K562 (cell line): ENCODE measurements around the gene EFCAB5. TPM values are rescaled to one million over a fixed set of nuclear protein-coding genes. Genes with fewer than 3 reads are reported as not detected.

Experiments used
- ATAC-seq: fragments of 200-7000 bp; cut with Tn5 transposase; 3 replicates; pipeline ENCODE4 v1.9.1; 2020; ENCODE audit warnings: moderate library complexity
- BruUV-seq: library from RNA; stranded (reverse); fragments of 400-500 nt; replicated peaks from 2 replicates; lab custom pipeline; 2021; lab: Mats Ljungman, UMichigan
- CTCF ChIA-PET: fragments of 300-600 bp; formaldehyde crosslinking; extraction: SDS; loops from one replicate; lab custom pipeline; 2021; ENCODE audit warnings: low intra/inter-chr PET ratio; lab: Yijun Ruan, JAX
- POLR2A ChIA-PET: fragments of 300-600, 350-650 bp; sonication (Branson Sonifier 250); formaldehyde crosslinking; extraction: SDS; loops from one replicate; lab custom pipeline; 2021; ENCODE audit warnings: antibody characterized with exemption, inconsistent platforms; lab: Yijun Ruan, JAX
- DNase-seq, 4 experiments: peaks; one replicate each; pipeline versions ENCODE4 v3.0.0 to v3.0.0-alpha.2; 2011 to 2018; ENCODE audit warnings: low spot score in 3 of 4, mixed read lengths in 3 of 4; ENCODE audit errors: extremely low read depth in 1 of 4
- FAIRE-seq: peaks from 2 replicates; lab custom pipeline; 2011; peaks lifted over from hg19 to GRCh38; lab: Jason Lieb, UNC
- H2AFZ ChIP-seq: 2 replicates; pipeline ENCODE4 v1.6.0; 2011; ENCODE audit warnings: low read depth, low read length, control low read depth, inconsistent platforms
- H3K27ac ChIP-seq: fragments of 200-600 bp; 3 replicates; pipeline ENCODE4 v1.8.0; 2011; ENCODE audit warnings: low read depth, mild to moderate bottlenecking, control low read depth, inconsistent platforms, low read length, moderate library complexity, mixed read lengths; ENCODE audit errors: extremely low read depth
- H3K27me3 ChIP-seq, 2 experiments: fragments of 300-600 bp in 1 of 2; 2 replicates in 1 of 2; 3 replicates in 1 of 2; pipeline versions ENCODE4 v1.6.0 to v1.8.0; 2011; ENCODE audit warnings: inconsistent platforms in 2 of 2, low read length in 2 of 2, mild to moderate bottlenecking in 1 of 2, mixed read lengths in 1 of 2, moderate library complexity in 1 of 2; ENCODE audit not compliant: control insufficient read depth in 2 of 2, insufficient read depth in 2 of 2
- H3K36me3 ChIP-seq: fragments of 300-600 bp; 3 replicates; pipeline ENCODE4 v1.8.0; 2011; ENCODE audit warnings: mild to moderate bottlenecking, low read length, inconsistent platforms; ENCODE audit not compliant: control insufficient read depth, insufficient read depth
- H3K4me1 ChIP-seq, 2 experiments: fragments of 200-600 bp in 1 of 2; replicated peaks in 1 of 2; 2 replicates in 1 of 2; 3 replicates in 1 of 2; pipeline versions ENCODE4 v1.5.1 to v1.8.0; 2011; ENCODE audit warnings: inconsistent platforms in 2 of 2, low read length in 2 of 2, mild to moderate bottlenecking in 1 of 2, mixed read lengths in 1 of 2, moderate library complexity in 1 of 2; ENCODE audit not compliant: control insufficient read depth in 2 of 2, insufficient read depth in 2 of 2
- H3K4me2 ChIP-seq: 2 replicates; pipeline ENCODE4 v1.6.1; 2011; ENCODE audit warnings: low read length, control low read depth, inconsistent platforms, mixed read lengths; ENCODE audit not compliant: insufficient read depth
- H3K4me3 ChIP-seq: fragments of 200-600 bp; sonication (generic), shearing (Covaris generic); 2 replicates; pipeline ENCODE4 v1.5.1; 2016; ENCODE audit warnings: control low read depth, inconsistent platforms
- H3K79me2 ChIP-seq: fragments of 200-600 bp; 3 replicates; pipeline ENCODE4 v1.8.0; 2011; ENCODE audit warnings: low read length, inconsistent platforms; ENCODE audit not compliant: control insufficient read depth, insufficient read depth
- H3K9ac ChIP-seq, 2 experiments: 2 replicates each; pipeline versions ENCODE4 v1.6.0 to v1.6.1; 2011; ENCODE audit warnings: low read depth in 2 of 2, low read length in 2 of 2, control low read depth in 1 of 2, inconsistent platforms in 1 of 2, mild to moderate bottlenecking in 1 of 2, mixed read lengths in 1 of 2; ENCODE audit not compliant: insufficient read depth in 1 of 2
- H3K9me1 ChIP-seq: one replicate; pipeline ENCODE4 v1.6.0; 2011; ENCODE audit warnings: inconsistent platforms, mild to moderate bottlenecking, low read length, moderate library complexity; ENCODE audit not compliant: control insufficient read depth, insufficient read depth
- H3K9me3 ChIP-seq: replicated peaks from 2 replicates; pipeline ENCODE4 v1.5.1; 2011; ENCODE audit warnings: low read depth, low read length, inconsistent platforms; ENCODE audit not compliant: control insufficient read depth, insufficient read depth
- H4K20me1 ChIP-seq: replicated peaks from 2 replicates; pipeline ENCODE4 v1.6.1; 2011; ENCODE audit warnings: low read length, inconsistent platforms, mixed read lengths; ENCODE audit not compliant: control insufficient read depth, insufficient read depth
- COPS2 ChIP-seq: fragments of 450-650 bp; conservative IDR thresholded peaks from 2 replicates; pipeline ENCODE4 v1.6.1; 2016; ENCODE audit warnings: mild to moderate bottlenecking, moderate library complexity
- ELF2 ChIP-seq: fragments of 250-450 bp; sonication (Bioruptor Pico); IDR thresholded peaks from 2 replicates; pipeline ENCODE4 v1.5.0; 2021; ENCODE audit warnings: mild to moderate bottlenecking
- MAFG ChIP-seq: fragments of 450-650 bp; conservative IDR thresholded peaks from 2 replicates; pipeline ENCODE4 v1.6.1; 2016; ENCODE audit warnings: missing genetic modification characterization, missing compliant biosample characterization
- NFE2 ChIP-seq: IDR thresholded peaks from 2 replicates; pipeline ENCODE4 v1.6.1; 2014; ENCODE audit warnings: antibody characterized with exemption, low read depth
- SMARCC2 ChIP-seq: fragments of 450-650 bp; IDR thresholded peaks from 2 replicates; pipeline ENCODE4 v1.6.1; 2017; ENCODE audit warnings: antibody characterized with exemption, moderate library complexity, mild to moderate bottlenecking, low read depth
- SUPT5H ChIP-seq: fragments of 450-650 bp; IDR thresholded peaks from 2 replicates; pipeline ENCODE4 v1.6.1; 2016
- TBP ChIP-seq: optimal IDR thresholded peaks from 2 replicates; pipeline ENCODE3; 2011; ENCODE audit warnings: low read depth, low read length, improper control_type of control experiment
- ZNF586 ChIP-seq: fragments of 450-650 bp; formaldehyde crosslinking; conservative IDR thresholded peaks from 2 replicates; pipeline ENCODE4 v1.4.0; 2020; ENCODE audit warnings: mild to moderate bottlenecking, moderate library complexity
- WGBS: fragments of 100-300 bp; shearing (Covaris generic); methylation state at CpG from one replicate; pipeline ENCODE4 v1.1.6; 2016; ENCODE audit warnings: low coverage, mixed read lengths; ENCODE audit not compliant: insufficient coverage; ENCODE audit errors: missing lambda C conversion rate; 5-methylcytosine and 5-hydroxymethylcytosine counted together
- in situ Hi-C: fragments of 300-500 bp; cut with MboI; formaldehyde crosslinking; loops from 4 replicates; pipeline ENCODE4 v1.15.0; 2018; ENCODE audit warnings: inconsistent platforms, mixed read lengths
- intact Hi-C: fragments of 100-400 bp; cut with micrococcal nuclease; formaldehyde crosslinking; loops from 2 replicates; pipeline ENCODE4 v1.14.2; 2022
- polyA plus RNA-seq, 8 experiments: library from polyadenylated mRNA; depleted of rRNA in 4 of 8; stranded (reverse) in 5 of 8; unstranded in 3 of 8; fragments of >200 nt; fragmentation: Nextera tagmentation in 2 of 8; fragmentation: Illumina TruSeq in 1 of 8; extraction: Ambion mirVana in 2 of 8; extraction: Trizol in 1 of 8; gene quantifications; 2 replicates each; pipeline versions ENCODE4 v1.2.1 to v1.2.3, GENCODE V29; 2011 to 2014; ENCODE audit warnings: inconsistent platforms in 1 of 8, missing spikeins in 1 of 8
- total RNA-seq, 7 experiments: library from RNA; depleted of rRNA in 6 of 7; stranded (reverse); fragments of >200 nt in 6 of 7; fragmentation: Illumina TruSeq in 2 of 7; extraction: Trizol in 2 of 7; gene quantifications; 2 replicates each; pipeline versions ENCODE4 v1.2.1 to v1.2.3, GENCODE V29; 2011 to 2021; ENCODE audit warnings: low replicate concordance in 1 of 7

The EFCAB5 gene
- total and polyA plus RNA-seq, 9 of the 15 experiments (the other 6 are each of a cell fraction or from before 2014, with no cell fraction given) = 0.06 to 0.11 TPM; not detected in 7

DNA sequence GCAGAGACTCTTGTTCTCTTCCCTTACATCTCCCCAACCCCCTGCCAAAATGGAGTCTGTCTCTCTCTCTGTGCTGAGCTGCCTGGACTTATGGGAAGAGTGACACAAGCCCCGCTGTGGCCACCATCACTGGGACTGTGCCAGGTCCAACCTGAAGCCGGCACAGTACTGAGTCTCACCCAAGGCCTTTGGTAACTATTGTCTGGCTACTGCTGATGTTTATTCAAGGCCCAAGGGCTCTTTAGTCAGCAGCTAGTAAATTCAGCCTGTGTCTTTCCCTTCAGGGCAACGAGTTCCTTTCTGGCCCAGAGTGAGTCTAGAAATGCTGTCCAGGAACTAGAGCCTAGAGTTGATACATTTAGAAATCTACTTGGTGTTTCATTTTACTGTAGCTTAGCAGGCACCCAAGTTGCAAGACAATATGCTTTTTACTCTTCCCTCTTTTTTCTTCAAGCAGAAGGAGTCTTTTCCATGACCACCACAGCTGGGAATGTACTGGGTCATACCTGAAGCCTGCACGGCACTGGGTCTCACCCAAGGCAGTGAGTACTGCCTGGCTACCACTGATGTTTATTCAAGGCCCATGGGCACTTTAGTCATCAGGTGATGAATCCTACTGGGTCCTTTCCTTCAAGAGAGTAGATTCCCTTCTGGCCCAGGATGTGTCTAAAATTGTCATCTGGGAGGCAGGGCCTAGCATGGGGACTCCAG lies 17.7 kb downstream of the EFCAB5 start (continued):
- no peak for TF ChIP-seq ELF2 (CRISPR knock-in tag)
- no peak for TF ChIP-seq TBP
- no peak for TF ChIP-seq SMARCC2
- no peak for TF ChIP-seq COPS2
- no peak for TF ChIP-seq SUPT5H

DNA sequence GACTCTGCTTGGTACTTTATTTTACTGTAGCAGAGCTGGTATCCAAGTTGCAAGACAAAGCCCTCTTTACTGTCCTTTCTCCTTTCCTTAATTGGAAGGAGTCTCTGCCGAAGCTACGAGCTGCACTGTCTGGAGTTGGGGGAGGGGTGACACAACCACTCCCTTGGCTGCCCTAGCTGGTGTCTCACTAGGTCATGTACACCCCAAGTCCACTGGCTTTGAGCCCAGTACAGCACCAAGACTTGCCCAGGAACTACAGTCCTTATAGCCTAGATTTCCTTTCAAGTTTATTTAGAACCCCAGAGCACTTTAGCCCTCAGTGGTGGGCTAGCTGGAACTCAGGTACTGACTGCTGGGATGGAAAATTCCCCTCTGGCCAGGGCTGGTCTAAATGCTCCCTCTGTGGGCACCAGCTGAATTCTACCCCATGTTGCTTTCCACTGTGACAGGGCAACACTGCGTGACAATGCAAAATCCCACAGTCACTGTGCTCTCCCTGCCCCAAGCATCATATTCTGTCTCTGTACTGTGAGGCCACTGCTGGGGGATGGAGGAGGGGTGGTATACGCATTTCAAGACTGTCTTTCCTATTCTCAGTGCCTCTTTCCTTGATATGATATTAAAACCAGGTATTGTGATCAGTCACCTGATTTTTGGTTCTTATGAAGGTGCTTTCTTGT lies 18.4 kb downstream of the EFCAB5 start:
- Histone ChIP-seq H3K9me1 (no peaks in the 10 kb centered on the region), H3K79me2 (no peaks in the 10 kb centered on the region), H3K9ac (no peak overlapping the region), H4K20me1 (no peaks in the 10 kb centered on the region), H3K27ac (no peak overlapping the region), H3K27me3 (no peaks in the 10 kb centered on the region), H3K36me3 (no peaks in the 10 kb centered on the region), H3K4me3 (no peak overlapping the region), H3K9me3 (no peaks in the 10 kb centered on the region), H3K4me1 (no peaks in the 10 kb centered on the region; a peak in 1 of 5 replicates), H2AFZ (no peak overlapping the region), H3K4me2 (no peak overlapping the region)
- intact Hi-C loops (no loop called here), in situ Hi-C loops (no loop called here)
- DNase-seq (no peak), ATAC-seq (no peak), FAIRE-seq (no peak)
- BruUV-seq = no TSS peak
- ChIA-PET CTCF (no interaction called here), POLR2A (interaction anchor here (0.9 kb wide), 1 partner anchor 9 kb away, joined by 3 read pairs; no protein-coding TSS in a partner anchor)
- 0% methylated on average over 4 of the region's 4 CpGs for WGBS
- TF ChIP-seq ZNF586 (CRISPR knock-in tag) (no peak), NFE2 (peak; percentile 9; the same call in 1 of the 2 replicates), MAFG (tag) (0 out of 2 replicates have a peak, but pooled peaks have one; percentile 8)
